Stimulated activated CD8-positive, alpha-beta memory T cell treated with anti-CD3 and anti-CD28 coated beads, Interleukin-15, amount 100 ng/mL, for 24 hours (primary cell): ENCODE results near the gene MUC12.
"Not testable (repeated sequence)": the region's sequence is repeated elsewhere in the genome, so short reads cannot be mapped to it uniquely, and the experiment has no call there.

ENCODE experiments used
- DNase-seq: peaks from one replicate; pipeline ENCODE4 v3.0.0-alpha.2; 2020; ENCODE audit warnings: low read depth

Gene MUC12

DNA sequence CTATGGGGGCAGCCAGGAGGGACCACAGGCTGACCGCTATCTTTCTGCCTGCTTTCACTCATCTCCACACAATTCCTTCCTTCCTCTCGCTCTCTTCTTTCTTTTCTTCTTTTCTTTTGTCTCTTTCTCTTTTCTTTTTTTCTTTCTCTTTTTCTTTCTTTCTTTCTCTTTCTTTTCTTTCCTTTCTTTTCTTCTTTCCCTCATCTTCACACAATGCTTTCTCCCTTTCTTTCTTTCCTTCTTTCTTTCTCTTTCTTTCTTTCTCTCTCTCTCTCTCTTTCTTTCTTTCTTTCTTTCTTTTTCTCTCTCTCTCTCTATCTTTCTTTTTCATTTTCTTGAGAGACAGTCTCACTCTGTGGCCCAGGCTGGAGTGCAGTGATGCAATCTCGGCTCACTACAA is 6.8 kb upstream of the MUC12 start:
- no peak for DNase-seq

DNA sequence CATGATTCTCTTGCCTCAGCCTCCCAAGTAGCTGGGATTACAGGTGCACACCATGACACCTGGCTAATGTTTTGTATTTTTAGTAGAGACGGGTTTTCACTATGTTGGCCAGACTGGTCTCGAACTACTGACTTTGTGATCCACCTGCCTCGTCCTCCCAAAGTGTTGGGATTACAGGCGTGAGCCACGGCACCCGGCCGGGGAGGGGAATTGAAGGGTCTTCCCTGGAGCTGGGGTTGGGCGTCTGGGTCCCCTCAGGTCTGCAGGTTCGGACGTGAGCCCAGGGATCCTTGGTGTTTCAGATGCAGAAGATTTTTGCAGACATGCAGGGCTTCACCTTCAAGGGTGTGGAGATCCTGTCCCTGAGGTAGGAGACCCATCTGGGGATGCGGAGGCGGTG is 6.0 kb upstream of the MUC12 start:
- no peak for DNase-seq

DNA sequence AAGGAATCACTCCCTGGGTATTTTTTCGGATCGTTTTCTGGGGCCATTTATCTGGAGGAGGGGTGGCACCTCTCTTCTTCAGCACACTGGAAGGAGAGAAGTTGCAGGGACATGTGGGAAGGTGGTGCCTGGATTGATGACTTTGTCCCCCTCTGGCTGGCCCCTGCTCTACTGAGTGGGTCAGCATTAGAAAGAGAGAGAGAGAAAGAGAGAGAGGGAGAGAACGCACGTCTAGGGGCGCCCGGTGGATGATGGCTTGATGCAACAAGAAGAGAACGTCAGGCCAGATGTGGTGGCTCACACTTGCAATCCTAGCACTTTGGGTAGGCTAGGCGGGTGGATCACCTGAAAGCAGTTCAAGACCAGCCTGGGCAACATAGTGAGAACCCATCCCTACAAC is 5.5 kb upstream of the MUC12 start:
- no peak for DNase-seq

DNA sequence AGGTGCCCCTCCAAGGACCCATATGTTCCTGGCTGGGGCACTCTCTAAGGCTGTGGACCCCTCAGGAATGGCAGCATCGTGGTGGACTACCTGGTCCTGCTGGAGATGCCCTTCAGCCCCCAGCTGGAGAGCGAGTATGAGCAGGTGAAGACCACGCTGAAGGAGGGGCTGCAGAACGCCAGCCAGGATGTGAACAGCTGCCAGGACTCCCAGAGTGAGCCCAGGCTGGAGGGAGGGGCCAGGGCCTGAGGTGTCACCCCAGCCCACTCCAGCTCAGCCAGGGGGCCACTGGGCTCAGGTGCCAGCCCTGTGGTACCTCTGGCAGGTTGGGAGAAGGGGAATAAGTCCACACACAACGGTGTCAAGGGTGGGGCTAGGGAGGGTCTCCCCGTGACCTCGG is 4.7 kb upstream of the MUC12 start:
- DNase-seq: no peak

DNA sequence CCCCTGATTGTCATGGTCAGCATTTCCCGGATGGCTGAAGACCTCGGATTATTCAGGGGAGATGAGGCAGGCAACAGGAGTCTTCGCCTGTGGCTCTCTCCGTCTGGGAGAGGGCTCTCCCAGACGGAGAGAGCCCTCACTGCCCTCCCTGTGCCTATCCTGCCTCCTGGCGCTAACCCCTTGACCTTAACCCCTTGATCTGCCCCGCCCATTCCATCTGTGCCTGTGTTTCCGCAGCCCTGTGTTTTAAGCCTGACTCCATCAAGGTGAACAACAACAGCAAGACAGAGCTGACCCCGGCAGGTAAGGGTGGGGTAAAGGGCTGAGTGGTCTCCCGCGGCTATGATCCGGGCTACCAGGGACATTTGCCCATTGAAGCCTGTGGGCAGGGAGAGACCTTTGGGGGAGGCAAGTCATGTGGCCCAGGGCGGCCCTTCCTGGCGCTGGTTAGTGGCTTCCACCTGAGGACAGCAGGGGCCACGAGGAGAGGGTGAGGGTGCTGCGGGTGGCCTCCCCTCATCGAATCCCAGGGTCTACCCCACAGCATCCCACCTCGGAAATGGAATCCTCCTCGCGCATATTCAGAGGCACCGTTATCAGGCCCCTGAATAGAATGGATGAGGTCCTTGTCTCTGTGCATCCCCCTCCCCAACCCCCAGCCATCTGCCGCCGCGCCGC is 4.2 kb upstream of the MUC12 start:
- no peak for DNase-seq

DNA sequence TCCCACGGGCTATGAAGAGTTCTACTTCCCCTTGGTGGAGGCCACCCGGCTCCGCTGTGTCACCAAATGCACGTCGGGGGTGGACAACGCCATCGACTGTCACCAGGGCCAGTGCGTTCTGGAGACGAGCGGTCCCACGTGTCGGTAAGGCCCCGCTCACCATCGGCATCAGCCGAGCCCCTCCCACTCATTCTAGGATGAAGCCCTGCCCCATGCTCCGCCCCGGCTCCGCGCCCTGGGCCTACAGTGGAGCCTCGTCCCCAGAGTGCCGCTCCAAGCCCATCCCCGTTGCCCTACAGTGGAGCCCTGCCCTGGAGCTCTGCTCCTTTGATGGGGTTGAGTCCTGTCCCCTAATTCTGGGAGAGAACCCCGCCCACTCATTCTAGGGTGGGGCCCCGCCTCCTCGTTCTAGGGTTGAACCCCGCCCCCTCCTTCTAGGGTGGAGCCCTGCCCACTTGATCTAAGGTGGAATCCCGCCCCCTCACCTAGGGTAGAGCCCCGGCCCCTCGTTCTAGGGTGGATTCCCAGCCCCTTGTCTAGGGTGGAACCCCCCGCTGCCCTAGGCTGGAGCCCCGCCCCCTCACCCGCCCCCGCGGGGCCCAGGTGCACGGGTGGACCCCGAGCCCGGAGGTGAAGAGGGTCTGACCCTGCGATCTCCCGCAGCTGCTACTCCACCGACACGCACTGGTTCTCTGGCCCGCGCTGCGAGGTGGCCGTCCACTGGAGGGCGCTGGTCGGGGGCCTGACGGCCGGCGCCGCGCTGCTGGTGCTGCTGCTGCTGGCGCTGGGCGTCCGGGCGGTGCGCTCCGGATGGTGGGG is 3.4 kb upstream of the MUC12 start:
- DNase-seq: peak; percentile 59

DNA sequence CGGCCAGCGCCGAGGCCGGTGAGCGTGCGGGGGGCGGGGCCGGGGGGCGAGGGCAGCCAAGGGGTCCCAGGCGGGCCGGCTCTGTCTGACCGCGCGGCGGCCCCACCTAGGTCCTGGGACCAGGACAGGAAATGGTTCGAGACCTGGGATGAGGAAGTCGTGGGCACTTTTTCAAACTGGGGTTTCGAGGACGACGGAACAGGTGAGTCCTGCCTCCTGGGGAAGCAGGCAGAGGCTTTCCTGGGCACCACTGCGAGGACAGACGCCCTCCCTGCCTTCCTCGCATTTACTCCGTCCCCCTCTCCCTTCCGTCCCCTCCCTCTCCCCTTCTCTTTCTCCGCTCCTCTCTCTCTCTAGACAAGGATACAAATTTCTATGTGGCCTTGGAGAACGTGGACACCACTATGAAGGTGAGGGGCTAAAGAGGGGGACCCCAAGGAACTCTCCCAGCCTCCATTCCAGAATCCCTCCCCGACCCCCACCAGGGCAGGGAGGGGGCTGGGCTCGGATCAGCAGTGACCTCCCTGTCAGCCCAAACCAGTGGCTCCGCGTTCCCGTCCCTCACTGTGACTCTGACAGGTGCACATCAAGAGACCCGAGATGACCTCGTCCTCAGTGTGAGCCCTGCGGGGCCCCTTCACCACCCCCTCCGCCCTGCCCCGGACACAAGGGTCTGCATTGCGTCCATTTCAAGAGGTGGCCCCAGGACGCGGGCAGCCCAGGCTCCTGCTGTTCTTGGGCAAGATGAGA is 2.6 kb upstream of the MUC12 start:
- DNase-seq: no peak

DNA sequence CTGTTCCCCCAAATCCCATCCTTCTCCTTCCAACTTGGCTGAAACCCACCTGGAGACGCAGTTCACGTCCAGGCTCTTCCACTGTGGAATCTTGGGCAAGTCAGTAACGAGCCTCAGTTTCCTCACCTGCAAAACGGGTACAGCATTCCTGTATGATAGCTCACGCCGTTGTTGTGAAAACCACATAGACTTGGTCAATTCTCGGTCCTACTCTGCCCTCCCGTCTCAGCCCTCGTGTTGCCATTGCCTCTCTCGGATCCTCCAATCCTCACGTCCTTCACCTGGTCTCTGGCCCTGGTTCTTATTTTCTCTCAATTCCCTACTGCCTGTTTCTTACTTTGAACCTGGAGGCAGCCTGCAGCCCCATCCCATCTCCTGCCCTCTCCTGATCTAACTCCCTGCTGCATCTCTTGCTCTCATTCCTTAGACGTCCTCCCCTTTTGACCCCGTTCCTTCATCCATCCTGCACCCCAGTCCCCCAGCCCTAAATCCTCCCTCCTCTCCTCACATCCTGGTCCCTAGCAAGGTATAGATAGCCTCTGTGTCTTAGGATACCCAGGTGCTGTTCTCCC is 2.0 kb upstream of the MUC12 start:
- no peak for DNase-seq

DNA sequence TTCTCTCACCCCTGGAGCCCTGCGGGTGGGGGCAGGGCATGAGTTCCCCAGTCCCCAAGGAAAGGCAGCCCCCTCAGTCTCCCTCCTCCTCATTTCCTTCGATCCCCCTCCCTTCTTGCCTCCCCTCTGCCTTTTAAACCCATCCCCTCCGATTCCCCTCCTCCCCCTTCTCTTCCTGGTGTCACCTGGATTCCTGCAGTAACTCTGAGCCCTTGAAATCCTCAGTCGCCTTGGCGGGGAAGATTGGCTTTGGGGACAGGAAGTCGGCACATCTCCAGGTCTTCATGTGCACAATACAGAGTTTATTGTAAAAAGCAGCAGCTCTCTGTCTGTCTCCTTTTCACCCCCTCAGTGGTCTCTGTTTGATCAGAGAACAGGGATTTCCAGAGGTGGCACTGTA is 1.3 kb upstream of the MUC12 start:
- no peak for DNase-seq

DNA sequence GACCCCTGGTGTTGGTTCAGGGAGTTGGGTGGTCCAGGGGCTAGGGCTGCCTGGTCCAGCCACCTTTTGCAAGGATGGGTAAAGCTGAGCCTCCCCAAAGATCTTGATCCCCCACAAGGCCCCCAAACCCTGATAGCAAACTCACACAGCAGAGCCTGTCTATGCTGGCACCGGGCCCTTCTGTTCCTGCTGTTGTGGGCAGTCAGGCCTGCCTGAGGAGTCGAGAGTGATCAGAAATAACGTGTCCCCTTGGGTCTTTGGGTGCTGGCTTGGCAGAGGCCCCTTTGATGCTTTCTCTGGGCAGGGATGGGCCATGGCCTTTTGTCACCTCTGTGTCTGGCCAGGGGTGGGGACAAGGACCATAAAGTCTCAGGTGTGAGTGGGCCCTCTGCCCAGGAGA is 715 bp upstream of the MUC12 start:
- DNase-seq: no peak

DNA sequence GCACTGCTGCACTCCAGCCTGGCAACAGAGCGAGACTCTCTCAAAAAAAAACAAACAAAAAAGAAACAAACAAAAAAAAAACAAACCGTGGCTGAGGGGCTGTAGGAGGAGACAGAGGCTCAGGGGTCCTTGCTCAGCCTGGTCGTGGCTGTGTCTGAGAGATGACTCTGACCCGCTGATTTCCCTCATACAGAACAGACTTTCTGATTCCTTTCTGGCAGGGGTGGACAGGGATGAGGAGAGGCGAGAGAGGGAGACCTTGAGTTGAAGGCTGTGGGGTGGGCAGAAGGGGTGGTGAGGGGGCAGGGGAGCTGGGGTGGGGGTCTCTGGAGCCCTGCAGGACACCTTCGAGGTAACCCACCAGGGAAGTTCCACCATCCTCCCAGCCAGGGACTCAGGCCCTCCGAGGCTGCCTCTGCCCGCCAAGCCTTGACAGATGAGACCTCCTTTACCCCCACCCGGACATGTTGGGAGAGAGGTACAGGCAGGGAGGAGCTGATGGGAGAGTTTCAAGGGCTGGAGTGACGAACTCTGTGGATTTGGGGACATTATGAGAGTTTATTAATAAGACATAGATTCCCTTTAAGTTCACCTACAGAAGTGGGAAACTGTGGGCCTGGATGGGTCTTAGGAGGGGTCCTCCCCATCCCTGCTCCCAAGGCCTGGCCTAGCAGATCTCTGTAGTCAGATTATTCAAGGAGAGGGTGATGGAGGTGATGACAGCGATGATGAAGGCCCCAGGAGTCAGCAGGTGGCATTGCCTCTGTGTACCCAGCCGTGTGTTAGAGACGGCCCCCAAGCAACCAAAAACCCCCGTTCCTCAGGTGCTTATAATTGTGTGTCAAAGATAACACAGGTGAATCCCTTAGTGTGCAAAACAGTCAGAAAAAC is 2.0 kb downstream of the MUC12 start:
- no peak for DNase-seq

DNA sequence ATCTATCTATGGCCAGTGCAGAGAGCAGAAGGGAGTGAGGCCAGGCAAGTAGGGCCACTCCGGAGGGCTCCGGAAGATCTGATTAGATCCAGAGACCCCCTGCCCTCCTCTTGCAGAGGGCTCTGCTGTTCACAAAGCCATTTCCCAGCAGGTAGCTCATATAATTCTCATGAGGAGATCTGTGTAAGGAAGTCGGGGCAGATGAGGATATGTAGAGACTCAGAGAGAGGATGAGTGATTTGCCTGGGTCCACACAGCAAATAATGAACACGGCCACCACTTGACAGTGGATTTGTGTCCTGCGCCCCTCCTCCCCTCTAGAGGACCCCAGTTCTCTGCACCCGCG is 2.6 kb downstream of the MUC12 start:
- DNase-seq: no peak

DNA sequence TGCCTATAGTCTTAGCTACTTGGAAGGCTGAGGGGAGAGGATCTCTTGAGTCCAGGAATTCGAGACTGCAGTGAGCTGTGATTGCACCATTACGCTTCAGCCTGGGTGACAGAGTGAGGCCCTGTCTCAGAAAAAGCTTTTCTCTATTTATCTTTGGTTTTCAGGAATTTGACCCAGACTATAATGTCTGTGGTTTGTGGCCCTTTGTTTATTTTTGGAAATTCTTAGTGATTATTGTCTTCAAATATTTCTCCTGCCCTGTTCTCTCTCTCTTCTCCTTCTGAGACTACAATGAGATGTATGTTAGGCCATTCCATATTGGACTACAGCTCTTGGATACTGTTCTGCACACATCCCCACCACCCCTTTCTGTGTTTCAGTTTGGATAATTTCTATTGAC is 4.7 kb downstream of the MUC12 start:
- no peak for DNase-seq

DNA sequence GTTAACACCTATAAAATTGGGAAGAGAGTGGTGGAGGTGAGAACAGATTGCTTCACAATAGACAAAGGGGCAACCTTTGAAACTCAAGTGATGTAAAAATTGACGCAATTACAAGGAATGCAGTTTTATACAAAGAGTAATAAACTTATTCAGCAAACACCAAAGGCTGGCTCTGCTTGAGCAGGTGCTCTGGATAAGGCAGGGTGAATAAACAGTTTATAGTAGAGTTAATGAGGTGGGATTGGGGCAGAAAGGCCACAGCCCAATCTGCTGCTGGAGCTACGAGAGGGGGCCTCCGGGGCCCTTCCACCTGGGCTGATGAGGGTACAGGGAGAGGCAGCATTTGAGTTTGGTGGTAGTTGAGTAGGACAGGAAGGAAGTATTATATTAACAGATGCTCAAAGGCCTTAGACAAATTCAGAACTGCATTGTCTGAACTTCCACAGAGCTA is 6.0 kb downstream of the MUC12 start:
- no peak for DNase-seq

DNA sequence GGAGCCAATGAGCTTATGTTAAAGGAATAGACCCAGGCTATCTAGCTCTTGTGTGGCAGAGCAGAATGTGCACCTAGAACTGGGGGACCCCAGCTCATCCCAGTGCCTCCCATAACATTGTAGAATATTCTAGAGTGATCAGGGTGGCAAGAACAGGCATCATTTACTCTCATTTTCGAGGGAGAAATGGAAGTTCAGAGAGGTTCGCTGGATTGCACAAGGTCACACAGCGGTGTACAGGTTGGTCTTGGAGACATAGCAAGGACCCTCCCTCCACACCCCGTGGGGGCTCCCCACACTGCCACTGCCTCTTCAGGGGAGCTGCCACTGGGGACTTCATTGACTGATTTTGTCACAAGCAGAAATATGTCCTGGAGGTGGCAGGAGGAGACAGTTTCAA is 8.9 kb downstream of the MUC12 start:
- DNase-seq: no peak

DNA sequence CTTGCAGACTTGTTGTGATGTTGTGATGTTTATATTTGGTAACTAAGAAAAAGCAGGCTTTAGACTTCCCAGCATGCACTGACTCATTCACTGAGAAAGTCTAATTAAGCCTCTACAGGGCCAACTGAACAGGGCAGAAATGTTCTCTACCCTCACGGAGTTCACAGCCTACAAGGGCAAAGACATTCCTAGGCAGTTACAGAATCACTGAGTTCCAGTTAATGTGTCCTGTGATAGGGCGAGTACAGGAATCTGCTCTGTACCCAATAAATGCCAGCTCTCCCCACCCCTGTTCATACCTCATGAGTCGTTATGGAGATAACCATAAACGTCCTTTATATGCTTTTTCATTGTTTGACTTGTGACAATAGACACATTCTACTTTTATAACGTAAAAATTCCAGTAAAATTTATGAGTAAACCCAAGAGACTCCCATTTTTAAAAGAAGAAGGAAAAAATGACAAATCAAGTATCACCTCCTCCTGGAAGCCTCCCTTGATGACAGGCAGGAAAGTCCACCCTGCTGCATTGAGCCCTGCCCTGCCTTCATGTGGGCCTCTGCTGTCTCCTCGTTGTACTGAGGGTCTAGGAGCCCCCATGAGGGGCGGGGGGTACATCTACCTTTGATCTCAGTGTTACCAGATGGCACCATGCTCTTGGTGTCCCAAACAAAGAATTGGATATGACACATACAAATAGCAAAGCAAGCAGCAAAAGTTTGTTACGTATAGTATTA is 14.3 kb downstream of the MUC12 start:
- no peak for DNase-seq

DNA sequence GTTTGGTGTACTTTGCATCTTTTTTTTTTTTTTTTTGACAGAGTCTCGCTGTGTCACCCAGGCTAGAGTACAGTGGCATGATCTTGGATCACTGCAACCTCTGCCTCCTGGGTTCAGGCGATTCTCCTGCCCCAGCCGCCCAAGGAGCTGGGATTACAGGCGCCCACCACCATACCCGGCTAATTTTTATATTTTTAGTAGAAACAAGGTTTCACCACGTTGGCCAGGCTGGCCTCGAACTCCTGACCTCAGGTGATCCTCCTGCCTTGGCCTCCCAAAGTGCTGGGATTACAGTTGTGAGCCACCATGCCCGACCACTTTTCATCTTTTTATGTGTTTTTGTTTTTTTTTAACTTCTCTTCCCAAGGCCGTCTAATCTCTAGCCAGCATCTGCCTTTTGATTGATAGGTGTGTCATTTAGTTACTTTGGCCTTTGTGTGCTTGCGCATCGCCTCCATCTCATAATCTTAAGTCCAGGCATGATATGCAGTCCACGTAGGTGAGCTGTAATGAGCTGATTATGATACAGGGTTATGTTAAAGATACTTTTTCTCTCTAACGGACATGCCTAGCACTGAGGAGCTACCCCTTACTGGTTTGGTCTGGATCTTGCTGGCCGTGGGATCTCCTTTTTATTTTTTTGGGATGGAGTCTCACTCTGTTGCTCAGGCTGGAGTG is 15.0 kb downstream of the MUC12 start:
- DNase-seq: not testable (repeated sequence)

DNA sequence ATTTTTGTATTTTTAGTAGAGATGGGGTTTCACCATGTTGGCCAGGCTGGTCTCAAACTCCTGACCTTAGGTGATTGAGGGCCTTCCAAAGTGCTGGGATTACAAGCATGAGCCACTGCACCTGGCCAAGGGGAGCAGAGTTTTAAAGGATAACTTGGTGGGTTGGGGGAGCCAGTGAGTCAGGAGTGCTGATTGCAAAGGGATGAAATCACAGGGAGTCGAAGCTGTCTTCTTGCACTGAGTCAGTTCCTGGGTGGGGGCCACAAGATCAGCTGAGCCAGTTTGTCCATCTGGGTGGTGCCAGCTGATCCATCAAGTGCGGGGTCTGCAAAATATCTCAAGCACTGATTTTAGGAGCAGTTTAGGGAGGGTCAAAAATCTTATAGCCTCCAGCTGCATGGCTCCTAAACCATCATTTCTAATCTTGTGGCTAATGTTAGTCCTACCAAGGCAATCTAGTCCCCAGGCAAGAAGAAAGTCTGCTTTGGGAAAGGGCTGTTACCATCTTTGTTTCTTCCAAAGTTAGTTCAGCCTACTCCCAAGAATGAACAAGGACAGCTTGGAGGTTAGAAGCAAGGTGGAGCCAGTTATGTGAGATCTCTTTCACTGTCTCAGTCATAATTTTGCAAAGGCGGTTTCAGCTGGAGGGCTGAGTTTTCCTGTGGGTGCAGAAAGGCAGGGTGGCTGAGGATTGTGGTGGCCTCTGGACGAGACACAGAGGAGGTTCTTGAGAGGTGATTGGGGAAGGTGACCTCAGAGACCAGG is 15.8 kb downstream of the MUC12 start:
- not testable (repeated sequence) for DNase-seq

DNA sequence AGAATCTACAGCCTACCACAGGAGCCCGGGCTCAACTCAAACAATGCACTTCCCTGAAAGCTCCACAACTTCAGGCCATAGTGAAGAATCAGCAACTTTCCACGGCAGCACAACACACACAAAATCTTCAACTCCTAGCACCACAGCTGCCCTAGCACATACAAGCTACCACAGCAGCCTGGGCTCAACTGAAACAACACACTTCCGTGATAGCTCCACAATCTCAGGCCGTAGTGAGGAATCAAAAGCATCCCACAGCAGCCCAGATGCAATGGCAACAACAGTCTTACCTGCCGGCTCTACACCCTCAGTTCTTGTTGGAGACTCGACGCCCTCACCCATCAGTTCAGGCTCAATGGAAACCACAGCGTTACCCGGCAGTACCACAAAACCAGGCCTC is 22.3 kb downstream of the MUC12 start:
- no peak for DNase-seq

DNA sequence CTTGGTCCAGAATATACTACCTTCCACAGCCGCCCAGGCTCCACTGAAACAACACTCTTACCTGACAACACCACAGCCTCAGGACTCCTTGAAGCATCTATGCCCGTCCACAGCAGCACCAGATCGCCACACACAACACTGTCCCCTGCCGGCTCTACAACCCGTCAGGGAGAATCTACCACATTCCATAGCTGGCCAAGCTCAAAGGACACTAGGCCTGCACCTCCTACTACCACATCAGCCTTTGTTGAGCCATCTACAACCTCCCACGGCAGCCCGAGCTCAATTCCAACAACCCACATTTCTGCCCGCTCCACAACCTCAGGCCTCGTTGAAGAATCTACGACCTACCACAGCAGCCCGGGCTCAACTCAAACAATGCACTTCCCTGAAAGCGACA is 22.9 kb downstream of the MUC12 start:
- not testable (repeated sequence) for DNase-seq
